IMR-90 (cell line): ENCODE measurements around the gene C10orf105. TPM values are rescaled to one million over a fixed set of nuclear protein-coding genes. Genes with fewer than 3 reads are reported as not detected.

Source experiments
- ATAC-seq: fragments of 200-7000 bp; cut with Tn5 transposase; 2 replicates; pipeline ENCODE4 v1.9.1; 2020; ENCODE audit warnings: low read depth, mild to moderate bottlenecking, moderate library complexity
- BruUV-seq: library from RNA; stranded (reverse); fragments of 400-500 nt; replicated peaks from 2 replicates; lab custom pipeline; 2021; lab: Mats Ljungman, UMichigan
- CTCF ChIA-PET: fragments of 300-600 bp; formaldehyde crosslinking; extraction: SDS; loops from one replicate; lab custom pipeline; 2021; ENCODE audit warnings: antibody characterized with exemption; lab: Yijun Ruan, JAX
- POLR2A ChIA-PET: fragments of 300-600 bp; sonication (Branson Sonifier 250); formaldehyde crosslinking; loops from one replicate; lab custom pipeline; 2022; ENCODE audit warnings: antibody characterized with exemption; ENCODE audit not compliant: unreplicated experiment; lab: Charles Lee
- DNase-seq: peaks from one replicate; pipeline ENCODE4 v3.0.0; 2013
- H2AFZ ChIP-seq: replicated peaks from 2 replicates; pipeline ENCODE3; 2013; ENCODE audit warnings: low read length, mild to moderate bottlenecking; ENCODE audit not compliant: poor library complexity
- H2AK5ac ChIP-seq: 2 replicates; pipeline ENCODE4 v1.6.1; 2013; ENCODE audit warnings: low read depth, low read length, inconsistent platforms
- H2AK9ac ChIP-seq: replicated peaks from 2 replicates; pipeline ENCODE3; 2013; ENCODE audit warnings: mild to moderate bottlenecking, low read depth, low read length, moderate library complexity; ENCODE audit not compliant: poor library complexity
- H2BK120ac ChIP-seq: 2 replicates; pipeline ENCODE4 v1.6.1; 2013; ENCODE audit warnings: low read depth, low read length, inconsistent platforms
- H2BK15ac ChIP-seq: 3 replicates; pipeline ENCODE4 v1.6.1; 2013; ENCODE audit warnings: low read depth, low read length, inconsistent platforms
- H2BK20ac ChIP-seq: 2 replicates; pipeline ENCODE4 v1.6.1; 2013; ENCODE audit warnings: low read depth, mild to moderate bottlenecking, inconsistent platforms, low read length, moderate library complexity
- H2BK5ac ChIP-seq: 2 replicates; pipeline ENCODE4 v1.6.1; 2013; ENCODE audit warnings: mild to moderate bottlenecking, low read depth, low read length, inconsistent platforms; ENCODE audit not compliant: poor library complexity, severe bottlenecking
- H3K14ac ChIP-seq: replicated peaks from 2 replicates; pipeline ENCODE4 v1.6.1; 2013; ENCODE audit warnings: low read depth, low read length, inconsistent platforms
- H3K18ac ChIP-seq: 2 replicates; pipeline ENCODE4 v1.6.1; 2013; ENCODE audit warnings: low read depth, low read length, control low read depth
- H3K23ac ChIP-seq: 2 replicates; pipeline ENCODE4 v1.6.1; 2013; ENCODE audit warnings: low read depth, low read length, inconsistent platforms
- H3K27ac ChIP-seq: 2 replicates; pipeline ENCODE4 v1.5.1; 2013; ENCODE audit warnings: mild to moderate bottlenecking, control low read depth, low read length; ENCODE audit not compliant: insufficient read depth
- H3K27me3 ChIP-seq: 2 replicates; pipeline ENCODE4 v1.6.1; 2013; ENCODE audit warnings: low read length; ENCODE audit not compliant: control insufficient read depth, insufficient read depth
- H3K36me3 ChIP-seq: 2 replicates; pipeline ENCODE4 v1.6.1; 2013; ENCODE audit warnings: low read length, mixed read lengths; ENCODE audit not compliant: control insufficient read depth, insufficient read depth
- H3K4ac ChIP-seq: 2 replicates; pipeline ENCODE4 v1.6.1; 2013; ENCODE audit warnings: low read depth, low read length, inconsistent platforms
- H3K4me1 ChIP-seq: 2 replicates; pipeline ENCODE4 v1.6.1; 2013; ENCODE audit warnings: low read length, mixed read lengths; ENCODE audit not compliant: control insufficient read depth, insufficient read depth
- H3K4me2 ChIP-seq: 2 replicates; pipeline ENCODE4 v1.6.1; 2013; ENCODE audit warnings: low read depth, mild to moderate bottlenecking, control low read depth, low read length, moderate library complexity
- H3K4me3 ChIP-seq: 2 replicates; pipeline ENCODE4 v1.5.1; 2013; ENCODE audit warnings: low read depth, mild to moderate bottlenecking, control low read depth, low read length, moderate library complexity; ENCODE audit not compliant: insufficient read depth
- H3K56ac ChIP-seq: 2 replicates; pipeline ENCODE4 v1.6.1; 2013; ENCODE audit warnings: low read length, inconsistent platforms; ENCODE audit not compliant: insufficient read depth; ENCODE audit errors: extremely low read depth
- H3K79me1 ChIP-seq, 2 experiments: 2 replicates each; pipeline ENCODE4 v1.6.1; 2013; ENCODE audit warnings: low read length in 2 of 2, inconsistent platforms in 1 of 2, low read depth in 1 of 2
- H3K9ac ChIP-seq: 2 replicates; pipeline ENCODE4 v1.6.1; 2013; ENCODE audit warnings: low read depth, low read length, control low read depth
- H3K9me1 ChIP-seq: 2 replicates; pipeline ENCODE4 v1.6.1; 2013; ENCODE audit warnings: low read length, inconsistent platforms; ENCODE audit not compliant: insufficient read depth
- H3K9me3 ChIP-seq: 2 replicates; pipeline ENCODE4 v1.6.1; 2013; ENCODE audit warnings: low read length; ENCODE audit not compliant: control insufficient read depth, insufficient read depth
- H4K20me1 ChIP-seq: 2 replicates; pipeline ENCODE4 v1.6.1; 2013; ENCODE audit warnings: low read length, inconsistent platforms; ENCODE audit not compliant: insufficient read depth
- H4K5ac ChIP-seq: 2 replicates; pipeline ENCODE4 v1.6.1; 2013; ENCODE audit warnings: mild to moderate bottlenecking, low read depth, low read length, control low read depth
- H4K8ac ChIP-seq, 2 experiments: 2 replicates each; pipeline ENCODE4 v1.6.1; 2013; ENCODE audit warnings: low read depth in 2 of 2, low read length in 2 of 2, control low read depth in 1 of 2, inconsistent platforms in 1 of 2
- H4K91ac ChIP-seq: 2 replicates; pipeline ENCODE4 v1.6.1; 2013; ENCODE audit warnings: low read depth, low read length, inconsistent platforms; ENCODE audit not compliant: insufficient read depth
- CHD1 ChIP-seq: IDR thresholded peaks from 2 replicates; pipeline ENCODE4 v1.6.1; 2012; ENCODE audit warnings: low read depth, low read length, improper control_type of control experiment
- MAFK ChIP-seq: IDR thresholded peaks from 2 replicates; pipeline ENCODE4 v1.6.1; 2012; ENCODE audit warnings: low read depth, low read length, improper control_type of control experiment
- NFE2L2 ChIP-seq: fragments of 150-350 bp; IDR thresholded peaks from 2 replicates; pipeline ENCODE4 v1.6.1; 2016; ENCODE audit warnings: low read depth, mild to moderate bottlenecking, low read length
- RAD21 ChIP-seq: IDR thresholded peaks from 2 replicates; pipeline ENCODE4 v1.6.1; 2012; ENCODE audit warnings: low read length, improper control_type of control experiment
- RCOR1 ChIP-seq: IDR thresholded peaks from 2 replicates; pipeline ENCODE4 v1.6.1; 2012; ENCODE audit warnings: mild to moderate bottlenecking, low read length, improper control_type of control experiment; ENCODE audit not compliant: insufficient replicate concordance
- RFX5 ChIP-seq: IDR thresholded peaks from 2 replicates; pipeline ENCODE4 v1.8.0; 2012; ENCODE audit warnings: low read depth, mild to moderate bottlenecking, low read length, moderate library complexity
- SMC3 ChIP-seq: fragments of 150-350 bp; IDR thresholded peaks from 2 replicates; pipeline ENCODE4 v1.6.1; 2016; ENCODE audit warnings: low read depth, mild to moderate bottlenecking, antibody characterized with exemption, low read length, moderate library complexity
- WGBS, 2 experiments: methylation state at CpG; one replicate each; pipeline versions ENCODE4 v1.1.5 to v1.1.7; 2013; ENCODE audit warnings: missing lambda C conversion rate in 2 of 2; ENCODE audit not compliant: insufficient read length in 1 of 2; ENCODE audit errors: extremely low coverage in 2 of 2; 5-methylcytosine and 5-hydroxymethylcytosine counted together
- dilution Hi-C: fragments of 300-500 bp; cut with HindIII; formaldehyde crosslinking; loops from one replicate; pipeline ENCODE4 v1.14.3; 2018; ENCODE audit warnings: low sequenced_read_pairs; ENCODE audit not compliant: unreplicated experiment
- in situ Hi-C: fragments of 300-500 bp; cut with MboI; formaldehyde crosslinking; loops from 3 replicates; pipeline ENCODE4 v1.14.3; 2019; ENCODE audit warnings: low sequenced_read_pairs, inconsistent platforms, mixed read lengths
- intact Hi-C: fragments of 100-400 bp; cut with micrococcal nuclease; formaldehyde crosslinking; loops from 2 replicates; pipeline ENCODE4 v1.10.0; 2022
- polyA plus RNA-seq, 3 experiments: library from polyadenylated mRNA; depleted of rRNA; stranded (reverse); fragments of >200 nt; gene quantifications; 2 replicates each; pipeline ENCODE4 v1.2.3, GENCODE V29; 2012; ENCODE audit warnings: low replicate concordance in 1 of 3
- total RNA-seq: library from RNA; depleted of rRNA; stranded (reverse); fragments of >200 nt; gene quantifications from 2 replicates; pipeline ENCODE4 v1.2.3, GENCODE V29; 2012
- TF ChIP-seq, protein P1 (sequence below): conservative IDR thresholded peaks from 2 replicates; pipeline ENCODE4 v1.5.1; 2012; ENCODE audit warnings: mild to moderate bottlenecking, low read depth, low read length, improper control_type of control experiment

Gene C10orf105
- total and polyA plus RNA-seq, 2 of the 4 experiments (the other 2 are of a cell fraction), result under 0.01 TPM; not detected in 1

DNA sequence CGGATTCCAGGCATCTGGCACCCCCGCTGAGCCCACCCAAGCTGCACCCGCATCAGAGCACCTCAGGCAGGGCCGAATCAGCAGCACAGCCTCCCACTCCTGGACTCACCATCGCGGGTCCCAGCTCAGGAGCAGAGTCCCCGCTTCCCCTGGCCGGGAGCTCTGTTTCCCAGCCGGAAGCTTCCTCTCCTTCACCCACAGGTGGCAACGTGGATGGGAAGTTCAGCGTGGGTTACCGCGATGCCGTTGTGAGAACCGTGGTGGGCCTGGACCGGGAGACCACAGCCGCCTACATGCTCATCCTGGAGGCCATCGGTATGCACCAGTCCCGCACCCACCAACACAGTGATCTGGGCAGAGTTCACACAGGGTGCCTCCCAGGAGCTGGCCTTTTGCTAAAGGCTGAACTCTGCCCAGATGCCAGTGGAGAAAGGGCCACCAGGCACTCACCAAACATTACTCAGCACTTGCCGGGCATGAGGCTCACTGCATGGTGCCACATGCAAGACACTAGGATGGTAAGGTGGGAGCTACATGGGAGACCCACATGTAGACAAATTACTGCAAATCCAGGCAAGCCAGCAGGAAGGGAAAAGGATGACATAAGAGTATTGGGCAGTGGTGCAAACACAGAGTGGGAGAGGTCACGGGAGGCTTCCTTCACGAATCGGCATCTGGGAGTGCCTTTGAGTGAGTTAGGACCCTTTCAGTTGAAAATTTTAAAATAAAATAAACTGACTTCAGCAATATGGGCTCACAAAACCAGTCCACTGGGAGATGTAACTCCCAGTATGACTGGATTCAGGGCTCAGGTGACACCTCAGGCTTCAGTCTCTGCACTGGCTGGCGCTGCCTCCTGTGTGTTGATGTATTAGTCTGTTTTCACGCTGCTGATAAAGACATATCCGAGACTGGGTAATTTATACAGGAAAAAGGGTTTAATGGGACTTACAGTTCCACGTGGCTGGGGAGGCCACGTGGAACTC lies 10.4 kb downstream of the C10orf105 start (continued):
- TF ChIP-seq MAFK, result no peak
- no peak for TF ChIP-seq RFX5

DNA sequence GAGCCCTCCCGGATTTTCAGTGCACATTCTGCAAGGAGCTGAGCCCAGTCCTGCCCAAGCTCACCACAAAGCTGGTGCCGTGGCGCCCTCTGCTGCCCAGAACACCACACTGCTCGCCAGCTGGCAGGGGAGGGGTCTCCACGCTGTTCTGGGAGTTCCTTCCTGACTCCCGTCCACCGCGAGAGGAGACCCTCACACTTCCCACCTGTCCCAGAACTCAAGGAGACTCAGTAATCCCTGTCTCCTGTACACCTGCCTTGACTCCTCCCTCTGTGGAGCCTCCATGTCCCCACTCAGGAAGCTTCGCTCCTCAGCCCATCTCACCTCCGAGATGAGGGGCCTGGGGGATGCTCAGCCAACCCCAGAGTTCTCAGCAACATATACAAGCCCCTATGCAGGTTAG lies 11.3 kb downstream of the C10orf105 start:
- no peak for TF ChIP-seq MAFK
- no peak for TF ChIP-seq NFE2L2
- TF ChIP-seq CHD1, result no peak
- TF ChIP-seq, protein P1, sequence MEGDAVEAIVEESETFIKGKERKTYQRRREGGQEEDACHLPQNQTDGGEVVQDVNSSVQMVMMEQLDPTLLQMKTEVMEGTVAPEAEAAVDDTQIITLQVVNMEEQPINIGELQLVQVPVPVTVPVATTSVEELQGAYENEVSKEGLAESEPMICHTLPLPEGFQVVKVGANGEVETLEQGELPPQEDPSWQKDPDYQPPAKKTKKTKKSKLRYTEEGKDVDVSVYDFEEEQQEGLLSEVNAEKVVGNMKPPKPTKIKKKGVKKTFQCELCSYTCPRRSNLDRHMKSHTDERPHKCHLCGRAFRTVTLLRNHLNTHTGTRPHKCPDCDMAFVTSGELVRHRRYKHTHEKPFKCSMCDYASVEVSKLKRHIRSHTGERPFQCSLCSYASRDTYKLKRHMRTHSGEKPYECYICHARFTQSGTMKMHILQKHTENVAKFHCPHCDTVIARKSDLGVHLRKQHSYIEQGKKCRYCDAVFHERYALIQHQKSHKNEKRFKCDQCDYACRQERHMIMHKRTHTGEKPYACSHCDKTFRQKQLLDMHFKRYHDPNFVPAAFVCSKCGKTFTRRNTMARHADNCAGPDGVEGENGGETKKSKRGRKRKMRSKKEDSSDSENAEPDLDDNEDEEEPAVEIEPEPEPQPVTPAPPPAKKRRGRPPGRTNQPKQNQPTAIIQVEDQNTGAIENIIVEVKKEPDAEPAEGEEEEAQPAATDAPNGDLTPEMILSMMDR, result peak; percentile 62
- TF ChIP-seq SMC3, result peak; percentile 54
- TF ChIP-seq RCOR1, result no peak
- peak; percentile 73 for TF ChIP-seq RAD21
- no peak overlapping the region for H2BK20ac ChIP-seq
- no peaks in the 10 kb centered on the region for H3K36me3 ChIP-seq
- no TSS peak for BruUV-seq
- H2BK120ac ChIP-seq, result no peak overlapping the region
- H4K5ac ChIP-seq, result no peak overlapping the region
- no peak overlapping the region for H3K23ac ChIP-seq
- ChIA-PET POLR2A (no interaction called here), CTCF (interaction anchor here (0.6 to 1.8 kb wide), 5 partner anchors 10 to 395 kb away, joined by 3 to 6 read pairs (median 3); no protein-coding TSS in a partner anchor)
- H2BK15ac ChIP-seq, result no peak overlapping the region
- intact Hi-C loops, result loop anchor here (1.0 kb wide), 1 partner anchor 324 kb away; no protein-coding TSS in a partner anchor
- H3K4me1 ChIP-seq, result peaks cover 3% of the 10 kb centered on the region; the same call in 1 of the 2 replicates
- H2BK5ac ChIP-seq, result no peak overlapping the region
- no peak overlapping the region for H3K4ac ChIP-seq
- H3K14ac ChIP-seq, result no peak overlapping the region
- no peak overlapping the region for H2AK5ac ChIP-seq
- H4K20me1 ChIP-seq, result no peaks in the 10 kb centered on the region
- no peak overlapping the region for H3K18ac ChIP-seq
- H3K79me1 ChIP-seq, result no peaks in the 10 kb centered on the region
- H3K9ac ChIP-seq, result no peak overlapping the region
- no peak overlapping the region for H4K8ac ChIP-seq
- in situ Hi-C loops, result no loop called here
- H2AFZ ChIP-seq, result peak overlapping the region; percentile 70
- H4K91ac ChIP-seq, result no peak overlapping the region
- H3K9me1 ChIP-seq, result no peaks in the 10 kb centered on the region
- H3K27ac ChIP-seq, result no peak overlapping the region
- dilution Hi-C loops, result no loop called here
- 0% methylated on average over 1 of the region's 10 CpGs; no CpG with 5 or more reads in 1 of the 2 experiments for WGBS, 2 experiments
- ATAC-seq (peak; percentile 72), DNase-seq (no peak)
- no peak overlapping the region for H3K56ac ChIP-seq
- no peak overlapping the region for H3K4me2 ChIP-seq
- peaks cover 2% of the 10 kb centered on the region; the same call in 1 of the 2 replicates for H3K9me3 ChIP-seq
- no peak overlapping the region for H3K4me3 ChIP-seq
- peaks cover 27% of the 10 kb centered on the region for H3K27me3 ChIP-seq
- H2AK9ac ChIP-seq, result no peak overlapping the region
